Pancreas (tissue), 10 donors: ENCODE data around the gene LRRC3. TPM values are rescaled to one million over a fixed set of nuclear protein-coding genes. Genes with fewer than 3 reads are reported as not detected.

ENCODE experiments used
- ATAC-seq, 4 donors: fragments of 200-7000 bp; cut with Tn5 transposase; one replicate each; pipeline versions ENCODE4 v1.8.0 to v1.9.1; 2020; ENCODE audit warnings: mild to moderate bottlenecking in 4 of 4, moderate library complexity in 4 of 4
- DNase-seq, 6 donors: peaks; one replicate each; pipeline ENCODE4 v3.0.0-alpha.2; 2020
- FAIRE-seq: peaks from 2 replicates; lab custom pipeline; 2012; peaks lifted over from hg19 to GRCh38; lab: Jason Lieb, UNC
- H3K27ac ChIP-seq, 4 donors: fragments of 200-600 bp; sonication (generic); 1 replicate in 3 of 4; 2 replicates in 1 of 4; pipeline versions ENCODE4 v1.5.0 to v1.8.0; 2020
- H3K27me3 ChIP-seq, 4 donors: fragments of 200-600 bp; one replicate each; pipeline ENCODE4 v1.8.0; 2021
- H3K36me3 ChIP-seq, 3 donors: fragments of 200-600 bp; sonication (generic) in 1 of 3; one replicate each; pipeline versions ENCODE4 v1.5.0 to v1.8.0; 2020 to 2021
- H3K4me1 ChIP-seq, 3 donors: fragments of 200-600 bp; one replicate each; pipeline ENCODE4 v1.8.0; 2021
- H3K4me3 ChIP-seq, 4 donors: fragments of 200-600 bp; sonication (generic) in 2 of 4; one replicate each; pipeline versions ENCODE4 v1.5.0 to v1.8.0; 2020 to 2021
- H3K9me3 ChIP-seq, 4 donors: fragments of 200-600 bp; one replicate each; pipeline ENCODE4 v1.8.0; 2021
- CTCF ChIP-seq, 4 donors: fragments of 200-600 bp; sonication (generic) in 3 of 4; IDR thresholded peaks; one replicate each; pipeline versions ENCODE4 v1.5.0 to v1.8.0; 2021; ENCODE audit warnings: antibody characterized with exemption in 4 of 4
- WGBS, 2 donors: extraction: QIAGEN DNeasy Blood & Tissue Kit; methylation state at CpG; one replicate each; pipeline ENCODE4 v1.1.7; 2013; 5-methylcytosine and 5-hydroxymethylcytosine counted together
- intact Hi-C, 3 donors: fragments of 100-400 bp; cut with DNase I; formaldehyde crosslinking; loops; one replicate each; pipeline versions ENCODE4 v1.11.1 to v1.14.2; 2022
- polyA plus RNA-seq, 2 donors: library from polyadenylated mRNA; stranded (reverse); fragments of 200-250 nt; gene quantifications; one replicate each; pipeline ENCODE4 v1.2.3, GENCODE V29; 2013
- total RNA-seq, 6 donors: library from RNA; stranded (reverse); fragmentation: NEBNext Ultra II Directional in 4 of 6; extraction: Animal tissue kit (Norgen Biotek cat#: 25700) in 4 of 6; gene quantifications; one replicate each; pipeline versions ENCODE4 v1.2.1 to v1.2.4, GENCODE V29; 2021 to 2023
- donor health status: healthy with polysubstance abuse.
- donor health status: DM: no; HTN: no; CAD: no; lungs with moderate emphysema.
- donor health status: DM: no; HTN: no; CAD: no.
- donor health status: control.
- donor health status: control.
- donor health status: Bipolar disorder and iron deficiency.
- donor health status: DM: yes; HTN: yes; CAD: no.
- donor health status: DM: no; HTN: no; CAD: no.
- donor health status: DM: no; HTN: no; CAD: no.
- donor health status: DM: yes; HTN: yes; CAD: no.

The LRRC3 gene
- total and polyA plus RNA-seq, 8 donors: 0.35 to 1.7 (median 0.47) TPM

DNA sequence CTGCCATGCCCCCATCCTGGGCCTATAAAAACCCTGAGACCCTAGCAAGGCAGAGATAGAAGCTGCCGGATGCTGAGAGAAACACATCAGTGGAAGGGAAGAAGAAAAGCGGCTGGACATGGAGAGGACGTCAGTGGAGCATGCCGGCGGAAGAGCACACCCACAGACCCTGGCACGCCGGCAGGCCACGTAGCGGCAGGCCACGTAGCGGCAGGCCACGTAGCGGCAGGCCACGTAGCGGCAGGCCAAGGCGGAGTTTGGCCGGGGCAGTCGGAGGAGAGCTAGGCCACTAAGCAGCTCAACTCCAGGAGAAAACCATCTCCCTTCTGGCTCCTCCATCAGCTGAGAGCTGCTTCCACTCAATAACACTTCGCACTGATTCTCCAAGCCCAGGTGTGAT, 35.1 kb downstream of the LRRC3 start:
- no peak overlapping the region for H3K4me3 ChIP-seq
- WGBS, 2 donors: 89 to 93% methylated on average over 19 of the region's 19 CpGs
- H3K27ac ChIP-seq: no peak overlapping the region
- no peaks in the 10 kb centered on the region for H3K9me3 ChIP-seq
- no peak for TF ChIP-seq CTCF (IDR thresholded peaks at IDR 0.05)
- DNase-seq: no peak
- H3K27me3 ChIP-seq: no peaks in the 10 kb centered on the region
- intact Hi-C loops: no loop called here
- ATAC-seq: no peak
- H3K36me3 ChIP-seq: no peaks in the 10 kb centered on the region
- H3K4me1 ChIP-seq: no peaks in the 10 kb centered on the region
- no peak for FAIRE-seq

DNA sequence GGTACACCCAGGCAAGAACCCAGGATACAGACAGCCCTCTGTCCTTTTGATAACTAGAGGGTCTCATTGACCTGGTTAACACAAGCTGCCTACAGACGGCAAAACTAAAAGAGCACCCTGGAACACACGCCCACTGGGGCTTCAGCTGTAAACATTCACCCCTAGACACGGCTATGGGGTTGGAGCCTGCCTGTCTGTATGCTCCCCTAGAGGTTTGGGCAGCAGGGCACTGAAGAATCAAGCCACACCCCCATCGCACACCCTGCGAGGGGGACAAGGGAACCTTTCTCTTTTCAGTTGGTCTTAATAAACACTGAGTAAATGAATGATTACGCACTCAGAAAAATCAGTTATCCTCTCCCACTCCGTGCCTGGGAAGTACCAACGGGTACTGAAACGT, 35.5 kb downstream of the LRRC3 start:
- intact Hi-C loops: no loop called here
- Histone ChIP-seq H3K36me3 (no peaks in the 10 kb centered on the region), H3K27ac (no peak overlapping the region), H3K9me3 (no peaks in the 10 kb centered on the region), H3K4me3 (no peak overlapping the region), H3K27me3 (no peaks in the 10 kb centered on the region), H3K4me1 (no peaks in the 10 kb centered on the region)
- FAIRE-seq (no peak), DNase-seq (no peak), ATAC-seq (no peak)
- no peak for TF ChIP-seq CTCF (IDR thresholded peaks at IDR 0.05)
- WGBS, 2 donors: 52 to 66% methylated on average over 9 of the region's 9 CpGs

DNA sequence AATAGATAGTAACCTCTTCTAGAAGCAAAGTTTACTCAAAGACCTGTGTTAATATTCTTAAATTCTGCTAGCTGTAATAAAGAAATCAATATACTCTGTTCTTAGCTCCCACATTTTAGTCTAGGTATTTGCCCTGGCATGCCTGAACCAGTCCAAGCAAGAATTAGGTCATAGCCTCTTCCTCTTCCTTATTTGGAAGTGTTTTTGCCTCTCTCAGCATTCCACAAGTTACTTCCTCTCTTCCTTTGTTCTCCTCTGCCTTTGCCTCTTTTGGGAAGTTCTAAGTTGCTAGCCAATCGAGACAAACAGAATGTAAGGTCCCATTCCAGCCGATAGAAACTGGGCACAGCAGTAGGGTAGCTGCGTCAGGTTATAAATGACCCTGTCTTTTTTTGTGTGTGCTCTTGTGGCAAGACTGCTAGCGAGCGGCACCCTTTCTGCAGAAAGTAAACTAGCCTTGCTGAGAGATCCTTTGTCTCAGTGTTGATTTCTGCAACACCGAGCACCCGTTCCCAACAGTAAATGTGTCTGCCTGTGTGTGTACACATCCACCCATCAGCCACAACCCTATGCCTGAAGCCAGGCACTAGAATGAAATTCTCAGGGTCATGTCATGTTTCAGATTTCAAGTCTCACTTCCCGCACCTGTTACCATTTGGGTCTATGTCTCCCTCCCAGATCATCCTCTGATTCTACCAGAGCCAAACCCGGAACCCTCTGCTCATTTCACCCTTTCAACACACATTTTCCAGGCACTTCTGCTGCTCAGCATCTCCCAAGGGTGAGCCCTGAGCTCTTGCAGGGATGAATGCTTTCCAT, 37.5 kb downstream of the LRRC3 start:
- intact Hi-C loops: no loop called here
- Histone ChIP-seq H3K4me1 (no peaks in the 10 kb centered on the region), H3K36me3 (no peaks in the 10 kb centered on the region), H3K4me3 (no peak overlapping the region), H3K27ac (no peak overlapping the region), H3K27me3 (no peaks in the 10 kb centered on the region), H3K9me3 (no peaks in the 10 kb centered on the region)
- FAIRE-seq (no peak), ATAC-seq (no peak), DNase-seq (no peak)
- 76 to 90% methylated on average over 9 of the region's 9 CpGs for WGBS, 2 donors
- TF ChIP-seq CTCF (IDR thresholded peaks at IDR 0.05): no peak

DNA sequence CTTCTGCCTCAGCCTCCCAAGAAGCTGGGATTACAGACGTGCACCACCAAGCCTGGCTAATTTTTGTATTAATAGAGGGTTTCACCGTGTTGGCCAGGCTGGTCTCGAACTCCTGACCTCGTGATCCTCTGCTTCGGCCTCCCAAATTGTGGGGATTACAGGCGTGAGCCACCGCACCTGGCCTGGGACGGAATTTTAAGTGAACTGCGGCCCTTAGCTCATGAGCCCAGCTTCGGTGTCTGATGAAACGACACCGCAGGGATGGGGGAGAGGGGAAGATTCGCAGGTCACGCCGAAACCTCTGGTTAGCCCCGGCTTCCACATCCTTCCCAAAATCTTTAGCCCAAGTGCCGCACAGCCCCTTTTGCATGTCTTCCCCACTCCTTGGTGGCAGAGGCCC, 39.1 kb downstream of the LRRC3 start:
- no peak overlapping the region for H3K27ac ChIP-seq
- no peak for FAIRE-seq
- H3K9me3 ChIP-seq: no peaks in the 10 kb centered on the region
- no peak overlapping the region for H3K4me3 ChIP-seq
- 78 to 89% methylated on average over 17 of the region's 17 CpGs for WGBS, 2 donors
- no peaks in the 10 kb centered on the region for H3K36me3 ChIP-seq
- TF ChIP-seq CTCF (IDR thresholded peaks at IDR 0.05): no peak
- no peak for DNase-seq
- H3K27me3 ChIP-seq: no peaks in the 10 kb centered on the region
- no peaks in the 10 kb centered on the region for H3K4me1 ChIP-seq
- intact Hi-C loops: no loop called here
- ATAC-seq: no peak

DNA sequence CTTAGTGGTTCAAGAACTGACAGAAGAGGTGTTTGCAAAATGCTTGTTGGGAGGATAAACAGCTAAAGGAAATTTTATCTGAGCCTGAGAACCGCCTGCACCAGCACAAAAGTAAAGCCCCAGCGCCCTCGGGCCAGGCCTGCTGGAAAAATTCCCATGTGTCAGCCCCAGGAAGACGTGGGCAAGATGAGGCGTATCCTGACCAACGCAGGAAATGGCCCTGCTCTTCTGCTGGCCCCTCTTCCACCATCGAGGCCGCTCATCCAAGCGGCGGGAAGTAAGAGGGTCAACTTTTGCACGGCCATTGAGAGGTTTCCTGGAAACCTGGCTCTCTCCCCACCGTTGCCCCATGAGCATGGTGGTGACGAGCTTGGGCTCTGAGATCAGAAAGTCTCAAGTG, 39.6 kb downstream of the LRRC3 start:
- Histone ChIP-seq H3K36me3 (no peaks in the 10 kb centered on the region), H3K9me3 (no peaks in the 10 kb centered on the region), H3K27ac (no peak overlapping the region), H3K27me3 (no peaks in the 10 kb centered on the region), H3K4me1 (no peaks in the 10 kb centered on the region), H3K4me3 (no peak overlapping the region)
- WGBS, 2 donors: 79 to 88% methylated on average over 13 of the region's 13 CpGs
- no peak for FAIRE-seq
- ATAC-seq: no peak
- no peak for DNase-seq
- TF ChIP-seq CTCF (IDR thresholded peaks at IDR 0.05): no peak
- intact Hi-C loops: no loop called here
